Measurements from ENCODE around the gene DTNB.

DNA sequence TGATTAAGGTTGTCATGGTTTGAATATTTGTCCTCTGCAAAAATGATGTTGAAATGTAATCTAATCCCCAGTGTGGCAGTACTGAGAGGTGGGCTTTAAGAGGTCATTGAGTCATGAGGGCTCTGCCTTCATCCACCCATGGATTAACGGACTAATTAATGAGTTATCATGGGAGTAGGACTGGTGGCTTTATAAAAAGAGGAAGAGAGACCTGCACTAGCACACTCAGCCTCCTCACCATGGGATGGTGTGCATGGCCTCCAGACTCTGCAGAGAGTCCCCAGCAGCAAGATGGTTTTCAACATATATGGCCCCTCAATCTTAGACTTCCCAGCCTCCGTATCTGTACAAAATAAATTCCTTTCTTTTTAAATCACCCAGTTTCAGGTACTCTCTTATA is 41.0 kb downstream of the DTNB start:
- TF ChIP-seq, protein P1, sequence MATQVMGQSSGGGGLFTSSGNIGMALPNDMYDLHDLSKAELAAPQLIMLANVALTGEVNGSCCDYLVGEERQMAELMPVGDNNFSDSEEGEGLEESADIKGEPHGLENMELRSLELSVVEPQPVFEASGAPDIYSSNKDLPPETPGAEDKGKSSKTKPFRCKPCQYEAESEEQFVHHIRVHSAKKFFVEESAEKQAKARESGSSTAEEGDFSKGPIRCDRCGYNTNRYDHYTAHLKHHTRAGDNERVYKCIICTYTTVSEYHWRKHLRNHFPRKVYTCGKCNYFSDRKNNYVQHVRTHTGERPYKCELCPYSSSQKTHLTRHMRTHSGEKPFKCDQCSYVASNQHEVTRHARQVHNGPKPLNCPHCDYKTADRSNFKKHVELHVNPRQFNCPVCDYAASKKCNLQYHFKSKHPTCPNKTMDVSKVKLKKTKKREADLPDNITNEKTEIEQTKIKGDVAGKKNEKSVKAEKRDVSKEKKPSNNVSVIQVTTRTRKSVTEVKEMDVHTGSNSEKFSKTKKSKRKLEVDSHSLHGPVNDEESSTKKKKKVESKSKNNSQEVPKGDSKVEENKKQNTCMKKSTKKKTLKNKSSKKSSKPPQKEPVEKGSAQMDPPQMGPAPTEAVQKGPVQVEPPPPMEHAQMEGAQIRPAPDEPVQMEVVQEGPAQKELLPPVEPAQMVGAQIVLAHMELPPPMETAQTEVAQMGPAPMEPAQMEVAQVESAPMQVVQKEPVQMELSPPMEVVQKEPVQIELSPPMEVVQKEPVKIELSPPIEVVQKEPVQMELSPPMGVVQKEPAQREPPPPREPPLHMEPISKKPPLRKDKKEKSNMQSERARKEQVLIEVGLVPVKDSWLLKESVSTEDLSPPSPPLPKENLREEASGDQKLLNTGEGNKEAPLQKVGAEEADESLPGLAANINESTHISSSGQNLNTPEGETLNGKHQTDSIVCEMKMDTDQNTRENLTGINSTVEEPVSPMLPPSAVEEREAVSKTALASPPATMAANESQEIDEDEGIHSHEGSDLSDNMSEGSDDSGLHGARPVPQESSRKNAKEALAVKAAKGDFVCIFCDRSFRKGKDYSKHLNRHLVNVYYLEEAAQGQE (IDR thresholded peaks at IDR 0.05; ENCODE audit: insufficient read depth in 1 of 2, low read depth in 2 of 2, low read length in 2 of 2), result no peak
- TF ChIP-seq TAF1 (IDR thresholded peaks at IDR 0.05; ENCODE audit: borderline replicate concordance, insufficient read depth, low read length), result no peak
- TF ChIP-seq POLR2AphosphoS5 (IDR thresholded peaks at IDR 0.05; ENCODE audit: low read depth, low read length), result no peak
- TF ChIP-seq SIN3A (IDR thresholded peaks at IDR 0.05; ENCODE audit: borderline replicate concordance, insufficient read depth, low read length), result no peak

Measured in PFSK-1 (cell line).